GM18517 (cell line): ENCODE results near the gene FNDC3B.
A peak's percentile ranks its signal among the peaks of the same experiment; 100 is the strongest.

ENCODE experiments used
- ATAC-seq: cut with Tn5 transposase; IDR thresholded peaks from one replicate; pipeline ENCODE4 v1.9.1; 2021; ENCODE audit warnings: mild to moderate bottlenecking, moderate library complexity; ENCODE audit not compliant: unreplicated experiment

The FNDC3B gene

GRCh38 chr3:172277151-172277652 lies 237.8 kb downstream of the FNDC3B start:
- no peak for ATAC-seq

GRCh38 chr3:172279191-172279640 lies 239.8 kb downstream of the FNDC3B start:
- ATAC-seq: no peak

DNA sequence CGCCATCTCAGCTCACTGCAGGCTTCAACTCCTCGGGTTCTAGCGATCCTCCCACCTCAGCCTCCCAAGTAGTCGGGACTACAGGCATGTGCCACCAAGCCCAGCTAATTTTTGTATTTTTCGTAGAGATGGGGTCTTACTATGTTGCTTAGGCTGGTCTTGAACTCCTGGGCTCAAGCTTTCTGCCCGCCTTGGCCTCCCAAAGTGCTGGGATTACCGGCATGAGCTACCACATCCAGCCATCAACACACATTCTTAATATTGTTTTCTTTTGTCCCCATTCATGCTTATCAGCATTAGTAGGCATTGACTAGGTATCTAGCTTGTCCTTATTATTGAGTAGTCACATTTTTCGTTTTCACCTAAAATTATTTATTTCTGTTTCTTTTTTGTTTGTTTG lies 240.6 kb downstream of the FNDC3B start:
- ATAC-seq: no peak

GRCh38 chr3:172280406-172281051 lies 241.2 kb downstream of the FNDC3B start:
- ATAC-seq: no peak

DNA sequence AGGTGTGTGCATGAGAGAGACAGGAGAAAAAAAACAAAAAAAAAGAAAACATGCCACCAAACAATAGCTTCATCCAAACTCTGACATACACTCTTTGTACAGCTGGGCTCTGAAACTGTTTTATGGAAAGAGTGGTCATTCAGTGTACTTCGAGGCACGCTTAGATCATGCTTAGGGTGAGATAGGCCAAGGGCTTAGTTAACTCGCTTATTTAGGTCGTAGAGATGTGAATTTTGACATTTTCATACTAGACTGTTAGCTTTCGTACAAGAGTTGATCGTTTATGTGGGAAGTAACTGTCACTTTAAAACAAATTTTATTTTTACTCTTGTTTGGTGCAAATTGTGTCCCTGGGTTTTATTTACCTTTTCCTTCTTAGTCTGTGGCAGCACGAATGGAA lies 242.5 kb downstream of the FNDC3B start:
- ATAC-seq: no peak

DNA sequence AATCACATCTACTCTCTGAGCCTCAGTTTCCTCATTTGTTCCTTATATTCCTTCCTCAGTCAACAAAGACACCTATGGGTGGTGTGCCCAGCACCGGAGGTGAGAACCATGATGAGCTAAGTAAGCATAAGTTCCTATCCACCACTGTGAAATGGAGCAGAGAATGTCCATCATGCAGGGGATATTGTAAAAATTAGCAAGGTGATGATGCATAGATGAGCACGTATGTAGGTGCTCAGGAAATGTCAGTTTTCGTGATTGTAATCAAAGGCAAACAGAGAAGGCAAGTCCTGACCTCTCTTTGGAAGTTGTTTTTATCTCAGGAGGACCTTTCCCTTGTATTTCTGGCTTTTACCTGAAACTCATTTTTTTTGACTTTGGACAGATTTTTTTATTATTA lies 243.5 kb downstream of the FNDC3B start:
- no peak for ATAC-seq

DNA sequence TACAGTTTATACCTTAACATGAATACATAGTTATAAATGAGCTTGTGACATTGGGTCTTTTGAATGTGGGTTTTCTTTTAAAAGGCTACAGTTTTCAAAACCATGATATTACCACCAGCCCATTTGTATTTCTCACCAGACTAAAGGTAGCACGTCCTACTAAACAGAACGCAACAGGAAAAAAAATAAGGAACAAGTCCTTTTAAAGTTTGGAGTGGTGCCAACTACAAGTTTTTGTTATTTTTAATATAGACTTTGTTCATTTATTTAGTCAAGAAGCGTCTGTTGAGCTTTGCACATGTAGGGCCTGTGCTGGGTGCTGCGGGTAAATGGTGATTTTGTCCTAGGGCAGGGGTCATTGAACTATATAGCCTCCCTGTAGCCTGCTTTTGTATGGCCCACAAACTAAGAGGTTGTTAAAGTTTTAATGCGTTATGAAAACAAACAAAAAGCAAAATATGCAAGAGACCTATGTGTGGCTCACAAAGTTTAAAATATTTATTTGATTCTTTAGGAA lies 244.5 kb downstream of the FNDC3B start:
- no peak for ATAC-seq

- no peak for ATAC-seq
These were observed 246.5 kb downstream of the FNDC3B start for GRCh38 chr3:172285844-172286243.

GRCh38 chr3:172286548-172287148 lies 247.3 kb downstream of the FNDC3B start:
- ATAC-seq: no peak

- no peak for ATAC-seq
These were observed 248.6 kb downstream of the FNDC3B start for GRCh38 chr3:172287937-172288477.

- ATAC-seq: no peak
These were observed 249.3 kb downstream of the FNDC3B start for GRCh38 chr3:172288651-172289050.

DNA sequence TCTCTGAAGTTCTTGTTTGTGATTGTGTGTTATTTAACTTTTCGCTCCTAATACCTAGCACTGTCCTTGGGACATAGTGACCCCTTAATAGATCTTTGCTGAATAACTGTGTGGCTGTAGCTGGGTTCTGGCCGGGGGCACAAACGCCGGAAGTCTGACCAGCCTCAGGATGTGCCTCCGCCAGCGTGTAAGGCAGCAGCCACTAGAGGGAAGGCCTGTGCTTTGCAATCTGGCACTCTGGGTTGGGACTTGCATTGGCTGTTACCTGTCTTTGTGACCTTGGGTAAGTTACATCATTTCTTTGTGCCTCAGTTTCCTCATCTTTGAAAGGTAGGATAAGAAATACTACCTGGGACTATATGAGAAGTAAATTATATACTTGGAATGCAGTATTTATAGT lies 250.2 kb downstream of the FNDC3B start:
- ATAC-seq: peak; percentile 72

DNA sequence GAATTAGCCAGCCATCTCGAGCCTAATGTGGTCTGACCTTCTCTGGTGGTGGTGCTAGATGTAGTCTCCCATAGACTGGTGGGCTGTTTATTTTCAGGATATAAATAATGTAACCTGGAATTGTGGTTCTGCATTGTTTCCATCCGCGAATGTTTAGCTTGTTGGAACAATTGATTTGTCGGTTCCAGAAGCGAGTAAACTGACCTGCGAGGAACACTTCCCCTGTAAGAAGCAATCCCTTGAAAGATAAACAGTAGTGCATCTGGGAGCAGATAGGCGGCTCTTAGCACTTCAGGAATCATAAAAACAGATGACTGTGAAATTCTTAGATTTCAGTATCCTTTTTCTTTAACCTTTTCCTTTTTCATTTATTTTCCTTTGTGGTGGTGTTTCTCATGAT lies 251.1 kb downstream of the FNDC3B start:
- no peak for ATAC-seq

- ATAC-seq: no peak
These were observed 252.3 kb downstream of the FNDC3B start for GRCh38 chr3:172291650-172292049.

GRCh38 chr3:172292422-172292821 lies 253.0 kb downstream of the FNDC3B start:
- no peak for ATAC-seq

DNA sequence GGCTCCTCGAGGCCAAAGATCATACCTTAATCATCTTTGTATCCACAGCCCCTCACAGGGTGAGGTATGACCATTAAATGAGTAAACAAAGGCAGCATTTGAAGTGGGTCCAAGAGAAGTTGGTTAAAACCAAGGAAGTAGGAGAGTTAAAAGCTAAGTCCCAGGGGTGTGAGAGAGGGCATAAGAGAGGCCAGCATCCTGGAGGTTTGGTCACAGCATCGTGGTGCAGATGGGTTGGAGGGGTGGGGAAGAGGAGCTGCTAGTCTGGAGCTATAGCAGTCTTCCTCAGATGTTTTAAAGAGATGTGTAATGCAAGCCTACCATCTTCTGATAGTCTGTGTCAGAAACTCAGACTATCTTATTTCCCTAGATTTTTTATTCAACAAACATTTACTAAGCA lies 253.7 kb downstream of the FNDC3B start:
- no peak for ATAC-seq

GRCh38 chr3:172294223-172294806 lies 254.9 kb downstream of the FNDC3B start:
- no peak for ATAC-seq

- ATAC-seq: no peak
These were observed 257.0 kb downstream of the FNDC3B start for GRCh38 chr3:172296248-172296974.

DNA sequence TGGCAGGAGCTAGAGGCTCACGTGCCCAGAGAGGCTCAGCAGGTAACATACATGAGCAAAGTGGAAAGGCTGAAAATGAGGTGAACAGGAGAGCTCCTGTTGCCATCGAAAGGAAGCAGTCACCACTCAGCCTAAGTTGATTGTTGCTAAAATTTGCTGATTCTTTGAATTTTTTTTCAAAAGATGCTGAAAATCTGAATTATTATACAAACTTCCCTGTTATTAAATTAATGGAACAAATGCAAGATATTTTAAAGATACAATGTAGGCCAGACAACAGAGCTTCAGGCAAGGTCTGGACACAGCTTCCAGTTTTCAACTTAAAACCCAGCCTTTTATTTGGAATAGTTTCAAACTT lies 257.6 kb downstream of the FNDC3B start:
- ATAC-seq: no peak

- no peak for ATAC-seq
These were observed 258.9 kb downstream of the FNDC3B start for GRCh38 chr3:172298247-172298646.

GRCh38 chr3:172300187-172300586 lies 260.8 kb downstream of the FNDC3B start:
- ATAC-seq: no peak
